Ascending aorta (tissue), 2 donors: ENCODE results near the gene SUN5. TPM values are rescaled to one million over a fixed set of nuclear protein-coding genes. Genes with fewer than 3 reads are reported as not detected.

Experiments used
- DNase-seq, 2 donors: peaks; one replicate each; pipeline ENCODE4 v3.0.0-alpha.2; 2019; ENCODE audit warnings: low spot score in 2 of 2
- H3K27ac ChIP-seq, 2 donors: fragments of 200-600 bp; sonication (generic); one replicate each; pipeline ENCODE4 v1.5.1; 2016 to 2017; ENCODE audit warnings: mild to moderate bottlenecking in 1 of 2
- H3K27me3 ChIP-seq: fragments of 200-600 bp; sonication (generic); one replicate; pipeline ENCODE4 v1.5.1; 2017
- H3K36me3 ChIP-seq, 2 donors: fragments of 200-600 bp; sonication (generic); one replicate each; pipeline ENCODE4 v1.5.1; 2016
- H3K4me1 ChIP-seq, 2 donors: fragments of 200-600 bp; sonication (generic); one replicate each; pipeline ENCODE4 v1.5.1; 2016 to 2017; ENCODE audit warnings: mild to moderate bottlenecking in 1 of 2
- H3K4me3 ChIP-seq, 2 donors: fragments of 200-600 bp; sonication (generic); one replicate each; pipeline ENCODE4 v1.5.1; 2016 to 2017; ENCODE audit warnings: mild to moderate bottlenecking in 1 of 2
- H3K9me3 ChIP-seq, 2 donors: fragments of 200-600 bp; sonication (generic); one replicate each; pipeline ENCODE4 v1.5.1; 2016
- intact Hi-C: fragments of 100-400 bp; cut with DNase I; formaldehyde crosslinking; loops from one replicate; pipeline ENCODE4 v1.15.1; 2023
- total RNA-seq: library from RNA; depleted of rRNA; stranded (reverse); fragments of >200 nt; gene quantifications from one replicate; pipeline ENCODE4 v1.1.0, GENCODE V29; 2016
- TF ChIP-seq, protein P1 (sequence below), 3 experiments: fragments of 200-600 bp in 2 of 3; fragments of 450-650 bp in 1 of 3; sonication (generic) in 2 of 3; IDR thresholded peaks; one replicate each; pipeline ENCODE4 v1.5.1; 2016 to 2019; ENCODE audit warnings: antibody characterized with exemption in 3 of 3, mild to moderate bottlenecking in 1 of 3, moderate library complexity in 1 of 3

The SUN5 gene
- total RNA-seq, 1 donor from 2014 or later = not detected

- Histone ChIP-seq H3K4me1 (no peaks in the 10 kb centered on the region), H3K9me3 (no peaks in the 10 kb centered on the region), H3K4me3 (no peak overlapping the region), H3K36me3 (no peaks in the 10 kb centered on the region), H3K27ac (no peak overlapping the region), H3K27me3 (no peaks in the 10 kb centered on the region)
- DNase-seq = no peak
- intact Hi-C loops = no loop called here
- TF ChIP-seq, protein P1, sequence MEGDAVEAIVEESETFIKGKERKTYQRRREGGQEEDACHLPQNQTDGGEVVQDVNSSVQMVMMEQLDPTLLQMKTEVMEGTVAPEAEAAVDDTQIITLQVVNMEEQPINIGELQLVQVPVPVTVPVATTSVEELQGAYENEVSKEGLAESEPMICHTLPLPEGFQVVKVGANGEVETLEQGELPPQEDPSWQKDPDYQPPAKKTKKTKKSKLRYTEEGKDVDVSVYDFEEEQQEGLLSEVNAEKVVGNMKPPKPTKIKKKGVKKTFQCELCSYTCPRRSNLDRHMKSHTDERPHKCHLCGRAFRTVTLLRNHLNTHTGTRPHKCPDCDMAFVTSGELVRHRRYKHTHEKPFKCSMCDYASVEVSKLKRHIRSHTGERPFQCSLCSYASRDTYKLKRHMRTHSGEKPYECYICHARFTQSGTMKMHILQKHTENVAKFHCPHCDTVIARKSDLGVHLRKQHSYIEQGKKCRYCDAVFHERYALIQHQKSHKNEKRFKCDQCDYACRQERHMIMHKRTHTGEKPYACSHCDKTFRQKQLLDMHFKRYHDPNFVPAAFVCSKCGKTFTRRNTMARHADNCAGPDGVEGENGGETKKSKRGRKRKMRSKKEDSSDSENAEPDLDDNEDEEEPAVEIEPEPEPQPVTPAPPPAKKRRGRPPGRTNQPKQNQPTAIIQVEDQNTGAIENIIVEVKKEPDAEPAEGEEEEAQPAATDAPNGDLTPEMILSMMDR (IDR thresholded peaks at IDR 0.05) = no peak
Observed at GRCh38 chr20:33005908-33006775, 1.9 kb upstream of the SUN5 start.

- no peak overlapping the region for H3K4me3 ChIP-seq
- no peaks in the 10 kb centered on the region for H3K9me3 ChIP-seq
- no peaks in the 10 kb centered on the region for H3K36me3 ChIP-seq
- TF ChIP-seq, protein P1 (IDR thresholded peaks at IDR 0.05) = no peak
- intact Hi-C loops = no loop called here
- no peak for DNase-seq
- no peaks in the 10 kb centered on the region for H3K27me3 ChIP-seq
- no peaks in the 10 kb centered on the region for H3K4me1 ChIP-seq
- H3K27ac ChIP-seq = no peak overlapping the region
Observed at GRCh38 chr20:33005132-33005566, 916 bp upstream of the SUN5 start.

DNA sequence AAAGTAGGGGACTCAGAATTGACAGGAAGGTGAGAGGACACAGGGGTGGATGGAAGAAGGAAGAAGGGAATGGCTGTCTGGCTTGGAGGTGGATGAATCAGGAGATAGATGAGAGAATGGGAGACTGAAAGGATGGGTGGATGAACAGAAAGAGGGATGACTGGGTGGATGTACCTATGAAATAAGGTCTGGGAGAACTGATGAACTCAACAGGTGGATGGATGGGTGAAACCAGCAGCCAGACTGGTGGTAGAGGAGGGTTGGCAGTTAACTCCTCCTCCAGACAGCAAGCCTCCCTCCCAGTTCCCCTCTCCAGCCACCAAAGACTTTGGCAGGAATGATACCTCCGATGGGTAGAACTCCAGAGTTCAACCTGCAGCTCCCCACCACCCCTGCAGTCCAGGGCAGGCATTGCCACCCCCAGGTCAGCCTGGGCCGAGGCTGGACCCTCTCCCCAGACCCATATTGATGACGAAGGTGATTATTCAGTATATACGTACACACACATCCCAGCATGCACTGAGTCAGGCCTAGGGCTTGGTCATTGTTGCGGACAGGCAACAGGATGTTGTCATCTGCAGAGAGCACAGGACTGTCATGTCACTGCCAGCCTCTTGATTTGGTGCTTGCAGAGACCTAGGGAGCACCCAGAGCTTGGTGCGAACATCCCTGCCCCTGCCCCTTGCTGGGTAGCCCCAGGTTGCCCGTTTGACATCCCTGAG, 2.0 kb downstream of the SUN5 start:
- intact Hi-C loops = no loop called here
- H3K9me3 ChIP-seq = no peaks in the 10 kb centered on the region
- no peak overlapping the region for H3K4me3 ChIP-seq
- no peak overlapping the region for H3K27ac ChIP-seq
- H3K27me3 ChIP-seq = no peaks in the 10 kb centered on the region
- H3K36me3 ChIP-seq = no peaks in the 10 kb centered on the region
- TF ChIP-seq, protein P1 (IDR thresholded peaks at IDR 0.05) = no peak
- no peaks in the 10 kb centered on the region for H3K4me1 ChIP-seq
- DNase-seq = no peak

DNA sequence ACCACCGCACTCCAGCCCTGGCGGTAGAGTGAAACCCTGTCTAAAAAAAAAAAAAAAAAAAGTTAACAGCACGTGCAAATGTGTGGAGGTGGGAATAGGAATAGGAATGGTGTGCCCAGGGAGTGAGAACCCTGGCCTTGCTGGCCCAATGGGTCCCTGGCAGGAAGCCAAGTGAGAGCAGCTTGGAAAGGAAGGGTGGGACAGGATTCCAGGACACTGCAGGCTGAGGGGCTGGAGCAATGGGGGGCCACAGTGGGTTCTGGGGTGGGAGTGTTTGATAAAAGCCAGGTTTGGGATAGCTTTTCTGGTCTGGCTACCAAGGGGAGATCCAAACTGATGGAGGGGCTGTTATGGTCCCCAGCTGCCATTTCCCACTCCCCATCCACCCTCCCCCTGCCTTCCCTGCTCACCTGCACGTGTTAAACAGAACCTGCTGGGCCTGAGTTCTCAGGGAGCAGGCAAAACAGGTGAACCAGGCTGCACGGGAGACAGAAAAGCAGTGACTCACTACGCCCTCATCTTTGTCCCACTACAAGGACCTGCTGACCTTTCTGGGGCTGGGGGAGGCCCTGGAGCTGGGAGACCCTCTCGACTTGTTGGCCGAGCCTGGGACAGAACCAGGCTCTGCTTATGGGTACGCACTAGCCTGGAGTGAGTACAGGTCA, 3.3 kb downstream of the SUN5 start:
- H3K27me3 ChIP-seq = no peaks in the 10 kb centered on the region
- no peaks in the 10 kb centered on the region for H3K9me3 ChIP-seq
- TF ChIP-seq, protein P1 (IDR thresholded peaks at IDR 0.05) = no peak
- H3K4me3 ChIP-seq = no peak overlapping the region
- intact Hi-C loops = no loop called here
- H3K4me1 ChIP-seq = no peaks in the 10 kb centered on the region
- no peaks in the 10 kb centered on the region for H3K36me3 ChIP-seq
- no peak for DNase-seq
- H3K27ac ChIP-seq = no peak overlapping the region

GRCh38 chr20:32999603-33000250, 4.5 kb downstream of the SUN5 start:
- Histone ChIP-seq H3K27me3 (no peaks in the 10 kb centered on the region), H3K36me3 (no peaks in the 10 kb centered on the region), H3K4me3 (no peak overlapping the region), H3K4me1 (no peaks in the 10 kb centered on the region), H3K27ac (no peak overlapping the region), H3K9me3 (no peaks in the 10 kb centered on the region)
- TF ChIP-seq, protein P1 (IDR thresholded peaks at IDR 0.05) = no peak
- intact Hi-C loops = no loop called here
- DNase-seq = no peak
